PC-3 (cell line): ENCODE data around the gene IDH3G. TPM values are rescaled to one million over a fixed set of nuclear protein-coding genes. Genes with fewer than 3 reads are reported as not detected.
A peak's percentile ranks its signal among the peaks of the same experiment; 100 is the strongest.

Experiments
- ATAC-seq: fragments of 200-7000 bp; cut with Tn5 transposase; 2 replicates; pipeline ENCODE4 v1.9.1; 2020; ENCODE audit warnings: mild to moderate bottlenecking, moderate library complexity
- BruUV-seq: library from RNA; stranded (reverse); fragments of 400-500 nt; replicated peaks from 2 replicates; lab custom pipeline; 2021; lab: Mats Ljungman, UMichigan
- CTCF ChIA-PET: fragments of 300-600 bp; sonication (Branson Sonifier 250); formaldehyde crosslinking; loops from one replicate; lab custom pipeline; 2022; ENCODE audit warnings: antibody characterized with exemption; lab: Charles Lee
- POLR2A ChIA-PET: fragments of 300-600 bp; sonication (Branson Sonifier 250); formaldehyde crosslinking; loops from one replicate; lab custom pipeline; 2022; ENCODE audit warnings: antibody characterized with exemption; ENCODE audit not compliant: unreplicated experiment; lab: Charles Lee
- DNase-seq: peaks from one replicate; pipeline ENCODE4 v3.0.0-alpha.2; 2015
- H2AFZ ChIP-seq: fragments of 300-600 bp; sonication (generic); 2 replicates; pipeline ENCODE4 v1.6.0; 2016; ENCODE audit warnings: antibody characterized with exemption, low read length
- H3F3A ChIP-seq: fragments of 300-600 bp; sonication (generic); one replicate; pipeline ENCODE4 v1.6.0; 2017; ENCODE audit warnings: antibody characterized with exemption, low read length, control low read depth, mild to moderate bottlenecking; ENCODE audit not compliant: unreplicated experiment
- H3K27ac ChIP-seq: fragments of 300-600 bp; sonication (generic); 2 replicates; pipeline ENCODE4 v1.5.1; 2016; ENCODE audit warnings: mild to moderate bottlenecking, low read length
- H3K27me3 ChIP-seq: fragments of 300-600 bp; sonication (generic); 2 replicates; pipeline ENCODE4 v1.6.1; 2016; ENCODE audit warnings: low read length, mixed read lengths
- H3K36me3 ChIP-seq: fragments of 300-600 bp; sonication (generic); 2 replicates; pipeline ENCODE4 v1.6.1; 2016; ENCODE audit warnings: low read depth, mixed run types, low read length, mixed read lengths
- H3K4me1 ChIP-seq: fragments of 300-600 bp; sonication (generic); 2 replicates; pipeline ENCODE4 v1.5.1; 2016; ENCODE audit warnings: low read length; ENCODE audit not compliant: insufficient read depth
- H3K4me2 ChIP-seq: fragments of 300-600 bp; sonication (generic); 2 replicates; pipeline ENCODE4 v1.6.0; 2016; ENCODE audit warnings: low read length
- H3K4me3 ChIP-seq: fragments of 300-600 bp; sonication (generic); 2 replicates; pipeline ENCODE4 v1.5.1; 2016; ENCODE audit warnings: mild to moderate bottlenecking, low read length, mixed read lengths
- H3K79me2 ChIP-seq: fragments of 300-600 bp; sonication (generic); 2 replicates; pipeline ENCODE4 v1.6.1; 2017; ENCODE audit warnings: low read length, mixed read lengths
- H3K9ac ChIP-seq: fragments of 300-600 bp; sonication (generic); 2 replicates; pipeline ENCODE4 v1.6.0; 2016; ENCODE audit warnings: mild to moderate bottlenecking, low read length
- H3K9me2 ChIP-seq: fragments of 300-600 bp; sonication (generic); replicated peaks from 2 replicates; pipeline ENCODE4 v1.6.1; 2016; ENCODE audit warnings: mixed run types, low read length, mixed read lengths
- H3K9me3 ChIP-seq: fragments of 300-600 bp; sonication (generic); 2 replicates; pipeline ENCODE4 v1.6.1; 2016; ENCODE audit warnings: low read length, mixed read lengths
- H4K20me1 ChIP-seq: fragments of 300-600 bp; sonication (generic); 2 replicates; pipeline ENCODE4 v1.6.1; 2016; ENCODE audit warnings: low read length, mixed read lengths
- EZH2 ChIP-seq: fragments of 300-600 bp; sonication (generic); IDR thresholded peaks from one replicate; pipeline ENCODE4 v1.6.1; 2017; ENCODE audit warnings: antibody characterized with exemption, mild to moderate bottlenecking, low read length; ENCODE audit not compliant: unreplicated experiment
- EZH2phosphoT487 ChIP-seq: fragments of 300-600 bp; sonication (generic); IDR thresholded peaks from 2 replicates; pipeline ENCODE4 v1.6.1; 2018; ENCODE audit warnings: mild to moderate bottlenecking, antibody characterized with exemption, low read length, borderline replicate concordance
- intact Hi-C: fragments of 100-400 bp; cut with micrococcal nuclease; formaldehyde crosslinking; loops from 2 replicates; pipeline ENCODE4 v1.9.0; 2023
- total RNA-seq: library from RNA; depleted of rRNA; stranded (reverse); fragments of >200 nt; gene quantifications from 2 replicates; pipeline ENCODE4 v1.2.3, GENCODE V29; 2014
- TF ChIP-seq, protein P1 (sequence below): fragments of 300-600 bp; sonication (generic); conservative IDR thresholded peaks from 2 replicates; pipeline ENCODE4 v1.5.1; 2017; ENCODE audit warnings: antibody characterized with exemption, low read depth, mild to moderate bottlenecking, low read length

Gene IDH3G
- total RNA-seq, 1 experiment from 2014 or later = 104 TPM

GRCh38 chrX:153781428-153782047 lies 12.6 kb downstream of the IDH3G start:
- ChIA-PET POLR2A (no interaction called here), CTCF (no interaction called here)
- no peaks in the 10 kb centered on the region for H4K20me1 ChIP-seq
- H3F3A ChIP-seq = no peaks in the 10 kb centered on the region
- H2AFZ ChIP-seq = no peak overlapping the region
- no peaks in the 10 kb centered on the region for H3K27me3 ChIP-seq
- ATAC-seq = peak; percentile 5; the same call in 1 of the 2 replicates
- intact Hi-C loops = no loop called here
- no peaks in the 10 kb centered on the region for H3K36me3 ChIP-seq
- no peak overlapping the region for H3K27ac ChIP-seq
- H3K4me3 ChIP-seq = no peak overlapping the region
- no peak overlapping the region for H3K9ac ChIP-seq
- no peaks in the 10 kb centered on the region for H3K79me2 ChIP-seq
- no peaks in the 10 kb centered on the region for H3K4me1 ChIP-seq
- DNase-seq = no peak
- TF ChIP-seq, protein P1, sequence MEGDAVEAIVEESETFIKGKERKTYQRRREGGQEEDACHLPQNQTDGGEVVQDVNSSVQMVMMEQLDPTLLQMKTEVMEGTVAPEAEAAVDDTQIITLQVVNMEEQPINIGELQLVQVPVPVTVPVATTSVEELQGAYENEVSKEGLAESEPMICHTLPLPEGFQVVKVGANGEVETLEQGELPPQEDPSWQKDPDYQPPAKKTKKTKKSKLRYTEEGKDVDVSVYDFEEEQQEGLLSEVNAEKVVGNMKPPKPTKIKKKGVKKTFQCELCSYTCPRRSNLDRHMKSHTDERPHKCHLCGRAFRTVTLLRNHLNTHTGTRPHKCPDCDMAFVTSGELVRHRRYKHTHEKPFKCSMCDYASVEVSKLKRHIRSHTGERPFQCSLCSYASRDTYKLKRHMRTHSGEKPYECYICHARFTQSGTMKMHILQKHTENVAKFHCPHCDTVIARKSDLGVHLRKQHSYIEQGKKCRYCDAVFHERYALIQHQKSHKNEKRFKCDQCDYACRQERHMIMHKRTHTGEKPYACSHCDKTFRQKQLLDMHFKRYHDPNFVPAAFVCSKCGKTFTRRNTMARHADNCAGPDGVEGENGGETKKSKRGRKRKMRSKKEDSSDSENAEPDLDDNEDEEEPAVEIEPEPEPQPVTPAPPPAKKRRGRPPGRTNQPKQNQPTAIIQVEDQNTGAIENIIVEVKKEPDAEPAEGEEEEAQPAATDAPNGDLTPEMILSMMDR = no peak
- H3K9me3 ChIP-seq = no peaks in the 10 kb centered on the region
- no peak overlapping the region for H3K4me2 ChIP-seq
- no TSS peak for BruUV-seq
- H3K9me2 ChIP-seq = no peaks in the 10 kb centered on the region

GRCh38 chrX:153780678-153781427 lies 13.3 kb downstream of the IDH3G start, which contains the start of gene SRPK3:
Gene SRPK3, plus strand, starts transcription at chrX:153781041. Its CDS starts 46 bp downstream, at chrX:153781087.
- H3K9me2 ChIP-seq = no peaks in the 10 kb centered on the region
- H3K36me3 ChIP-seq = no peaks in the 10 kb centered on the region
- intact Hi-C loops = no loop called here
- no peaks in the 10 kb centered on the region for H3K27me3 ChIP-seq
- no peak within 1 kb of the TSS for H2AFZ ChIP-seq
- H3K9me3 ChIP-seq = no peaks in the 10 kb centered on the region
- ChIA-PET POLR2A (no interaction called here), CTCF (no interaction called here)
- H3K4me2 ChIP-seq = no peak within 1 kb of the TSS
- no peaks in the 10 kb centered on the region for H3F3A ChIP-seq
- H4K20me1 ChIP-seq = no peaks in the 10 kb centered on the region
- no peak within 1 kb of the TSS for H3K4me3 ChIP-seq
- no peak within 1 kb of the TSS for H3K27ac ChIP-seq
- BruUV-seq = no TSS peak
- DNase-seq = no peak
- no peaks in the 10 kb centered on the region for H3K4me1 ChIP-seq
- ATAC-seq = peak; percentile 48
- no peak within 1 kb of the TSS for H3K9ac ChIP-seq
- H3K79me2 ChIP-seq = no peaks in the 10 kb centered on the region
- TF ChIP-seq EZH2phosphoT487 (no peak), EZH2 (no peak)
- TF ChIP-seq, protein P1 = no peak
